Eye (tissue), 1 donor: ENCODE results near the gene CCDC34.

Source experiments
- DNase-seq: peaks from one replicate; pipeline ENCODE4 v3.0.0-alpha.2; 2015

The CCDC34 gene, protein sequence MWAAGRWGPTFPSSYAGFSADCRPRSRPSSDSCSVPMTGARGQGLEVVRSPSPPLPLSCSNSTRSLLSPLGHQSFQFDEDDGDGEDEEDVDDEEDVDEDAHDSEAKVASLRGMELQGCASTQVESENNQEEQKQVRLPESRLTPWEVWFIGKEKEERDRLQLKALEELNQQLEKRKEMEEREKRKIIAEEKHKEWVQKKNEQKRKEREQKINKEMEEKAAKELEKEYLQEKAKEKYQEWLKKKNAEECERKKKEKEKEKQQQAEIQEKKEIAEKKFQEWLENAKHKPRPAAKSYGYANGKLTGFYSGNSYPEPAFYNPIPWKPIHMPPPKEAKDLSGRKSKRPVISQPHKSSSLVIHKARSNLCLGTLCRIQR

DNA sequence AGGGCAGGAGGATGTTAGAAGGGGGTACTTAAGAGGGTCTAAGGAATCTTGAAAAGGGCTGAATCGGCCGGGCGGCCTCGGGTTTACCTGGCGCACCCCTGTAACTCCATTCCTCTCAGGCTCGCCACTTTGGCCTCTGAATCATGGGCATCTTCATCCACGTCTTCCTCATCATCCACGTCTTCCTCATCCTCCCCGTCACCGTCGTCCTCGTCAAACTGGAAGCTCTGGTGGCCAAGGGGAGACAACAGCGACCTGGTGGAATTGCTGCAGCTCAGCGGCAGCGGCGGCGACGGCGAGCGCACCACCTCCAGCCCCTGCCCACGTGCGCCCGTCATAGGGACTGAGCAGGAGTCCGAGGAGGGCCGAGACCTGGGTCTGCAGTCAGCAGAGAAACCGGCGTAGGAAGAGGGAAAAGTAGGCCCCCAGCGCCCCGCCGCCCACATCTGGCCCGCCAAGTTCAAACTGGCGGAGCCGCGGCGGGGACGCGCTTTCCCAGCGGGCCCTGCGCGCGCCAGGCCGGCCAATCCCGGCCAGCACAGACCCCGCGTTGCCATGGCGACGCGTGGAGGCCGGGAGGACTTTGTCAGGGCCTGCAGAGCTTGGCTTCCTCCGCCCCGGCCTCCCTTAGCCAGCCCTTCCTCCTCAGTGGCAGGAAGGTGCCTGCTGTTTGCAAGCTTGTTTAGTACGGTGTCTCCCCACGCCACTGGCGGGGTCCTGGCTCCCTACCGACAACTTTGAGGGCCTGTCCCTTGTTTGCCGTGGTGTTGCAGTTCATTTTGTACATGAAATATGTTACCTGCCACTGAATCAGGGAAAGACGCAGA is at the start of gene CCDC34:
Gene CCDC34, minus strand, starts transcription at position 467 of the 827 bp plus-strand sequence. Its CDS starts 21 bp downstream, at position 446.
- peak; percentile 98 for DNase-seq

GRCh38 chr11:27412192-27412691 is 49.2 kb upstream of the CCDC34 start:
- no peak for DNase-seq

DNA sequence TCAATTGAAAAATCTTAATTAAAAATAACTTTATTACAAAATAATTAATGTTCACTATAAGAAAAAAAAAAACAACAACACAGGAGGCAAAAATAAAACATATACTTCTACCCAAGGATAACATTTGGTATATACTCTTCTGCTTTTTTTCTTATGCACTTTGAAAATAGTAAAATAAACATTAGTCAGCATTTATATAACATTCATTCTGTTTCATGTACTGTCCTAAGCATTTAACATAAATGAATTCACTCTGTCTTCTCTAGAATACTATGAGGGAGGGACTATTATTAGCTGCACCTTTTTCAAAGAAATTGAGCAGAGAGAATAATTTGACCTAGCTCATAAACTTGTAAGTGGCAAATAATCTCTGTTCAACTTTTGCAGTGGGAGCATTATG is 48.3 kb upstream of the CCDC34 start:
- no peak for DNase-seq

DNA sequence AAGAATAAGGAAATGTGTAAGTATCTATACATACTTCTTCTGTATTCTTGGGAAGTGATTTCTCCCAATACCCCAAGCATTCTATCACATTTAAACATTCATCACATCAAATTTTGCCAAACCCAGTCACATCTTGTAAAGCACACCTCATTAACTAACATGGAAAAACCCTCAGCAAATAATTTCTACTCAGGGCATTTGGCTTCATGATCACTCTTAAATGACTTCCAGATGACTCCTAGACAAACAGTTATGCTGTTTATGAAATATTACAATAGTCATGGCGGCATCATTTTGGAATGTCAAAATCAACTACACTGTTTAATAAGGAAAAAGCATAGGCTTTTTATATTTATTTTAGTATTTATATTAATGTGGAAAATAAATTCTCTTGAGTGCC is 47.3 kb upstream of the CCDC34 start:
- DNase-seq = no peak

DNA sequence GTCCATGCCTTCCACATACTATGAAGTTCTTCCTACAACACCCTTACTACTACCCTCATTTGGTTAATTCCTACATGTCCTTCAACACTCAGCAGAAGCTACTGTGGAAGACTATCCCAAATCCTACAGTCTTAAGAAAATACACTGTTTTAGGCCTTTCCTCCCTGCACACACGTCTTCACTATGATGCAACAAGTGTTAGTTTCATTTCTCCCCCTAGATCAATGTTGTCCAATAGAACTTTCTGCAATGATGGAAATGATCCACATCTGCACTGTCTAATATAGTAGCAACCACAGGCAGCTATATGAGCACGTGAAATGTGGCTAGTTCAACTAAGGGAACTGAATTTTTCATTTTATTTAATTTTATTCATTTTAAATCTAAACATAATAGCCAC is 46.7 kb upstream of the CCDC34 start:
- DNase-seq = no peak

DNA sequence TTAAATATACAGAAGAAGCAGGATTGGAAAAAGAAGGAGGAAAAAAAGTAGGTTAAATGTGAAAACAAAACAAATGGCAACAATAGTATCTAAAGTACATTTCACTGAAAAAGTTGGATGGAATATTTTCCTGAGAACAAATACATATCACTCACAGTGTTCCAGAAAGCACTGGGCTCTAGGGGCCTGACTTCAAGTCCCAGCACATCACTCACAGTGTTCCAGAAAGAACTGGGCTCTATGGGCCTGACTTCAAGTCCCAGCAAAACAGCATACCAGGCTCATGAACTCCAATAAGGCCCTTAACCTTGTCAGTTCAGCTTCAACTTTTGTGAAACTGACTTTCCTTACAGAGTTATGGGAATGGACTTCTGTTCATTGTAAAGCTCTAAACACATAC is 46.0 kb upstream of the CCDC34 start:
- no peak for DNase-seq

DNA sequence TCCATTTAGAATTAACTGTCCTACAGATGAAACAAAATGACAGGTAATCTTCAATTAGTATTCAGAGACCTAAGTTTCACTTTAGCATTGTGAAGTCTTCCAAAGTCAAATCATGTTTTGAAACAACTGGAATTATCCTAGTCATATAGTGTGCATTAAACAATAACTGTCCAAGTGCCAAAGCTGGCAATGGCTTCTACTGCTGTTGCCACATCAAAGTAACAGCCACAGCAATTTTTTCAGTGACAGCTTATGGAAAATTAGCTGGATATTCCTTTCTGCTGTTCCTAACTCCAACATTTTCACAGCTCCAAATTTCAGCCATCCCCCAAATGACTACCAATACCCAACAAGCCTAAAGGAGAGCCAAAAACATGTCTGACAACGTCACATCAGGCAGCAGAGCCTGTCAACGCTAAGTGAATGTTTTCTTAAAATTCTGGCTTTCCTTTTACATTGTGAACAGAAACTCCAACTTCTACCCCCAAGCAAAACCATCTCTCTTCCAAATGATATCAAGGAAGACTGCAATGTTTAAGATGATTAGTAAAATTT is 45.3 kb upstream of the CCDC34 start:
- no peak for DNase-seq

DNA sequence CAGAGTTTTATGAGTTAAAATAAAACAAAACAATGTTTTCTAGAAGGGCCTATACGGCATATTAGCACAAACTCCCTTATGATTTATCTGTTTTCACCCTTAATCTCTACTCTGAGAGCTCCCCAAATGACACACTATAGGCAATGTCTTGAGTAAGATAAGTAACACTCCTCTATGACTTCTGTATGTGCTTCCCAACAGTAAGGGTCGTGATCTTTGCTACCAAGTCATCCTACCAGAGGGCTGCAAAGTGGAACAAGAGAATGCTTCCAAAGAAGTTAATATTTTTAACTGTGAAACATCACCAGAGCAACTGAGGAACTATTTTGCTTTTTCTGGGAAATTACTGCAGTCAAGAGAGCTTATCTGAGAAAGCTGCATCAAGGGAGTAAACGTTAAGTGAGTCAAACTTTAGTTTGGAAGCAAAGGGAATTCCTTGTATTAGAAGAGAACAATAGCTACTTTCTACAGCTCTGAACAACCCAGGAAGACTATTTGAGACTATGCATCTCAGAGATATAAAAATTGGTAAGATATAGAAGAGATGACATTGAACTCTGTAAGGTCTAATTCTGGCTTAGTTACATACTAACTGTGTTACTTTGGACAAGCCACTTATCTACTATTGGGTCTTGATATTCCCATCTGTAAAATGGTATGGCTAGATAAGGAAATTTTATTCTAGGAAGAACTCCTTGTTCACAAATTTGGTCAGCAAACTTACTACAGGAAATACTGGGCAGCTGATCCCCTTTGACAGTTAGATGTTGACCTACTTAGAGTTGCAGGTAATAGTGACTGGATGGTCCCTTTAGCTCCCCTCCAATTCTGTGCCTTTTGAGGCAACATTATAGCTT is 43.7 kb upstream of the CCDC34 start:
- DNase-seq = no peak

GRCh38 chr11:27405134-27405533 is 42.1 kb upstream of the CCDC34 start:
- no peak for DNase-seq

GRCh38 chr11:27404427-27404826 is 41.4 kb upstream of the CCDC34 start:
- no peak for DNase-seq

- DNase-seq = no peak
Observed at GRCh38 chr11:27403195-27403594, 40.2 kb upstream of the CCDC34 start.

DNA sequence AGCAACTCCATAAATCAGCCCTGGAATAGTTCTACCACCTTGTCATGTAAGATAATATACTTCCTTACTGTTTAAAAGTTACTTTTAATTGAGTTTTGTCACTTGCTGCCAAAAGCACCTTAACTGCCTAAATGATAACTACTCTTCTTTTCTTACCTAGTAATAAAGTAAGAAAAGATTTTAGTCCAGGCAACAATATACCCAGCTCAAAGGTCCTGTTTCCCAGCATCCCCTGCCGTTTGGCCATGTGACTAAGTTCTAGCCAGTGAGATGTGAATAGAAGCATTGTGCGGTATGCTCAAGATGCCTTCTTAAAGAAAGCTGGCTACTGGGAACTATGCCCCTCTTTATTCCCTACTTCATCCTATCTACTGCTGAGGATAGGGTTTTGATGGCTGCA is 39.4 kb upstream of the CCDC34 start:
- DNase-seq = no peak

DNA sequence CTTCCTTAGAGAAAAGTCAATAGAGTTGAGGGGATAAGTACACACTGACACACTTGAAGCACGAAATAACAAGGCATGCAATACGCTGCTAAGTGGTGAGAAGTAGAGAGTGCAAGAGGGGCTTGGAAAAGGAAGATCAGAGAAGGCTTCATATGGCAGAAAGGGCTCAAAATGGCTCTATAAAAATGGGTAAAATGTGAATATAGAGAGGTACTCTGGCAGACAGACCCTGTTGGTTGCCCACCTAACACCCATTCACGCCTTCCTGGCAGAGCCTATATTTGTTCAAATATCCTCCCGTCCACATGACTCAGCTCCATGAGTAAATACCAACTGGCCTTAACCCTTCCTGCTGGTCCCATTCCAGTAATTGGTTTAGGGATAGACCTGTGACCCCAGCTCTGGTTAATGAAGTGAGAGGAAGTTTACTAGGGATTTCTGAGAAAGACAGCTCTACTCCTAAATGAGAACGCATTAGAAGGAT is 38.9 kb upstream of the CCDC34 start:
- DNase-seq = no peak

DNA sequence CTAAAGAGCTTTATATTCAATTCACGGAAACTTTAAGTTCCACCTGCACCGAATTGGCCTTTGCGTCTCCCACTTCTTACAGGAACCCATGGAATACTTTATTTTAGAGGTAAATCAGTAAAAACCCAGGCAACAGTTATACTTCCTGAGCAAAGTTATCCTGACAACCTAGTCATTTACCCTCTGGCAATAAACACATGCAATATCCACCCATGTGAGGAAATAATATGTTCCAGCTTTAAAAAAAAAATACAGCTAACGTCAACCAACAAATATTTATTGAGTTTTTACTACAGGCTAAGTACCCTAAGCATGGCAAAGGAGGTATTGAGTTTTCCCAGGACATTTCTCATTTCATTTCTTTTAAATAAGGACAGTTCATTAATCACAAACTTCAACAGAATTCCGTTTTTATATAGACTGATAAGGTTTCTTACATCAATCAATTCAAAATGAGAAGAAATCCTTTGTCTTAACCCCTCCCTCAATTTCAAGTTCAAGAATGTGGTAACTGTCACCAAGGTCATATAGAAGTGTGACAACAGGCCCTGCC is 38.3 kb upstream of the CCDC34 start:
- no peak for DNase-seq

DNA sequence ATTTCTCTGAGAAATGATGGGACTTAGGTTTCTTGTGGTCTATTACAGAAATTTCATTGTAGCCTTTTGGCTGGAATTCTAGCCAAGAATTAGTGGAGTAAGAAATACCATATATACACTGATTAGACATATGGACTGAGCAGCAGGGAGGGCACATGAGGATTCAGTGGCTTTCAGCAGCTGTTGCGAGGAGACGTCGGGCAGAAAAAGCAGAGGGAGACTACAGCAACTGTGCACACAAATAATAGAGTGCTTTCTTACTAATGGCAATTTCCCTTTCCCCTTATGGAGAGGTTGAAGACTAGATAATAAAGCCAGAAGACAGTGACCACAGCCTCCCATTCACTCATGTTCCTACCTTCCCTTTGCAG is 35.4 kb upstream of the CCDC34 start:
- DNase-seq = peak; percentile 73

- peak; percentile 66 for DNase-seq
Observed at GRCh38 chr11:27397624-27398399, 34.8 kb upstream of the CCDC34 start.

- no peak for DNase-seq
Observed at GRCh38 chr11:27396259-27396839, 33.3 kb upstream of the CCDC34 start.

GRCh38 chr11:27395556-27396258 is 32.7 kb upstream of the CCDC34 start:
- DNase-seq = peak; percentile 53

DNA sequence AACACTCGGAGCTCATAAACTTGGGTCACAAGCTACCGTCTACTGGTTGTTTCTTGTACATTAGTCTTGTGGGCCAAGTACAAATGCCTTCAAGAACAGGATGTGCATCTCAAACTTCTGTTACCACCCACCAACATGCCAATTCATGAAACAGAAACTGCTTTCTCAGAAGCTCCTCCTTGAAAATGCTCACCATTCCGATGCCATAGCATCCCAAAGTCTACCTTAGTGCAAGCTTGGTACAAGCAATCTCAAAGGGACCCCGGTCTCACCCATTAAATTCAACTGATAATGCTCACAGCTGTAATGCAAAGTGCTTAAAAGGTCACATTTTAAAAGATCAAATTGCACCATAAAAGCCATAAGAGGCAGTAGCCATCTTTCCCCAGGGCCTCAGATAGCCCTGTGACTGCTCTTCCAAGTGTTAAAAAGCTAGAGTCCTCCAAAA is 31.8 kb upstream of the CCDC34 start:
- peak; percentile 51 for DNase-seq
